Esophagus muscularis mucosa (tissue), 4 donors: ENCODE data around the gene TOX2. TPM values are rescaled to one million over a fixed set of nuclear protein-coding genes. Genes with fewer than 3 reads are reported as not detected.

ENCODE experiments used
- DNase-seq: peaks from one replicate; pipeline ENCODE4 v3.0.0-alpha.2; 2017; ENCODE audit errors: extremely low spot score
- H3K27ac ChIP-seq, 4 donors: fragments of 200-600 bp; sonication (generic); replicated peaks in 1 of 4; 1 replicate in 3 of 4; 2 replicates in 1 of 4; pipeline ENCODE4 v1.5.1; 2016 to 2019; ENCODE audit warnings: mild to moderate bottlenecking in 1 of 4
- H3K27me3 ChIP-seq, 4 donors: fragments of 200-600 bp; sonication (generic); one replicate each; pipeline versions ENCODE4 v1.5.1 to v1.6.0; 2016 to 2019
- H3K36me3 ChIP-seq, 4 donors: fragments of 200-600 bp; sonication (generic); one replicate each; pipeline ENCODE4 v1.5.1; 2016 to 2019
- H3K4me1 ChIP-seq, 4 donors: fragments of 200-600 bp; sonication (generic); one replicate each; pipeline ENCODE4 v1.5.1; 2016 to 2019
- H3K4me3 ChIP-seq, 4 donors: fragments of 200-600 bp; sonication (generic); 1 replicate in 2 of 4; 2 replicates in 2 of 4; pipeline ENCODE4 v1.5.1; 2016 to 2019; ENCODE audit warnings: mild to moderate bottlenecking in 4 of 4, moderate library complexity in 1 of 4
- H3K9me3 ChIP-seq, 4 donors: fragments of 200-600 bp; sonication (generic); 1 replicate in 3 of 4; 2 replicates in 1 of 4; pipeline ENCODE4 v1.5.1; 2016 to 2019
- CTCF ChIP-seq, 3 experiments: fragments of 200-600 bp in 2 of 3; fragments of 450-650 bp in 1 of 3; sonication (generic) in 2 of 3; IDR thresholded peaks; one replicate each; pipeline ENCODE4 v1.5.1; 2017 to 2019; ENCODE audit warnings: antibody characterized with exemption in 3 of 3, mild to moderate bottlenecking in 2 of 3, moderate library complexity in 1 of 3
- EP300 ChIP-seq: sonication (generic); formaldehyde crosslinking; IDR thresholded peaks from one replicate; pipeline ENCODE4 v1.6.1; 2017; ENCODE audit warnings: antibody characterized with exemption
- POLR2A ChIP-seq: fragments of 450-650 bp; IDR thresholded peaks from one replicate; pipeline ENCODE4 v1.6.1; 2017; ENCODE audit warnings: antibody characterized with exemption, moderate library complexity, mild to moderate bottlenecking, low read depth
- POLR2AphosphoS5 ChIP-seq, 2 donors: sonication (generic); formaldehyde crosslinking; IDR thresholded peaks; one replicate each; pipeline ENCODE4 v1.6.1; 2017; ENCODE audit warnings: antibody characterized with exemption in 2 of 2
- WGBS: methylation state at CpG from one replicate; pipeline ENCODE4 v1.1.5; 2018; 5-methylcytosine and 5-hydroxymethylcytosine counted together
- intact Hi-C: fragments of 100-400 bp; cut with DNase I; formaldehyde crosslinking; loops from one replicate; pipeline ENCODE4 v1.15.1; 2023
- total RNA-seq, 4 donors: library from RNA; depleted of rRNA; stranded (reverse); fragments of >200 nt; gene quantifications; one replicate each; pipeline versions ENCODE4 v1.1.0 to v1.2.1, GENCODE V29; 2016

The TOX2 gene
- total RNA-seq, 4 donors from 2014 or later, result 19.4 to 39.5 (median 32.8) TPM

GRCh38 chr20:44028868-44029847 lies 114.5 kb downstream of the TOX2 start:
- no peaks in the 10 kb centered on the region for H3K27me3 ChIP-seq
- H3K36me3 ChIP-seq, result no peaks in the 10 kb centered on the region
- no peak for DNase-seq
- WGBS, result 75% methylated on average over 13 of the region's 14 CpGs
- no peaks in the 10 kb centered on the region for H3K4me1 ChIP-seq
- TF ChIP-seq POLR2A, result no peak
- TF ChIP-seq CTCF (IDR thresholded peaks at IDR 0.05), result no peak
- TF ChIP-seq EP300, result no peak
- TF ChIP-seq POLR2AphosphoS5 (IDR thresholded peaks at IDR 0.05), result no peak
- no peaks in the 10 kb centered on the region for H3K9me3 ChIP-seq
- H3K4me3 ChIP-seq, result no peak overlapping the region
- intact Hi-C loops, result no loop called here
- H3K27ac ChIP-seq, result no peak overlapping the region

DNA sequence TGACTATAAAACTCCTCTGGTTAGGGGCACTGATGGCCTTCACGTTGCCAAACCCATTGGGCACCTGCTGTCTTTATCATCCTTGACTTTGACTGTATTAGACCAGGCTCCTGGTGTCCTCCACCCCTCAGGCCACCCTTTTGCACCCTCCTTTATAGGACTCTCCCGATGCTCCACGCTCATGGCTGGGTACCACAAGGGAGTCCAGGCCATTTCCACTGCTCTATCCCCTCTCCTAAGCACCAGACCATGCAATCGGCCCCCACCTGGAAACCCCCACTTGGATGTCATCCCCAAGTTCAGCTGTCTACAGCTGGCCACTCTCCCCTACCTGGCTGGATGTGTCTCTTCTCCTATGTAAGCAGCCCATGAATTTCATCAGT lies 115.2 kb downstream of the TOX2 start:
- no peaks in the 10 kb centered on the region for H3K4me1 ChIP-seq
- no peak for DNase-seq
- H3K27me3 ChIP-seq, result no peaks in the 10 kb centered on the region
- TF ChIP-seq POLR2AphosphoS5 (IDR thresholded peaks at IDR 0.05), result no peak
- no peak for TF ChIP-seq EP300
- no peak for TF ChIP-seq CTCF (IDR thresholded peaks at IDR 0.05)
- TF ChIP-seq POLR2A, result no peak
- 87% methylated on average over 4 of the region's 4 CpGs for WGBS
- H3K4me3 ChIP-seq, result no peak overlapping the region
- no peaks in the 10 kb centered on the region for H3K36me3 ChIP-seq
- H3K27ac ChIP-seq, result no peak overlapping the region
- no peaks in the 10 kb centered on the region for H3K9me3 ChIP-seq
- intact Hi-C loops, result no loop called here

DNA sequence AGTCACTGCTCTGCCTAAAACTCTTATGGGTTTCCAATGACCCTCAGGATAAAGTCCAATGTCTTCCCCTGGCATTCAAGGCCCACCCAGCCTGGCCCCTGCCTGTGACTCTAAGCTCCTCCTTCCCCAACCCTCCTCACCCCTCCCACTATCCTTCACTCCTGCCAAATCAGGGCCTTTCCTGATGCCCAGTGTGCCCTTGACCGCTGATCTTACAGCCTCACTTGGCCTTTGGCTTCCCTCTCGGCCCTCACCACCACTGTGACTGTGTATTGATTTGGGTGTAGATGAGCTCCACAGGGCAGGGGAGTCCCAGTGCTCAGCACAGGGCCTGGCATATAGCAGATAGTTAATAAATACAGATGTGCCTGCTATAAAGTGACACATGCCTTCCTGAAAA lies 115.7 kb downstream of the TOX2 start:
- intact Hi-C loops, result no loop called here
- DNase-seq, result no peak

GRCh38 chr20:44031001-44031574 lies 116.4 kb downstream of the TOX2 start:
- intact Hi-C loops, result no loop called here
- Histone ChIP-seq H3K27ac (no peak overlapping the region), H3K9me3 (no peaks in the 10 kb centered on the region), H3K36me3 (no peaks in the 10 kb centered on the region), H3K4me1 (no peaks in the 10 kb centered on the region), H3K27me3 (no peaks in the 10 kb centered on the region), H3K4me3 (no peak overlapping the region)
- 96% methylated on average over 14 of the region's 14 CpGs for WGBS
- TF ChIP-seq CTCF (IDR thresholded peaks at IDR 0.05) (no peak), EP300 (no peak), POLR2A (no peak), POLR2AphosphoS5 (IDR thresholded peaks at IDR 0.05) (no peak)
- DNase-seq, result no peak

More for the DNA sequence above, 115.7 kb downstream of the TOX2 start:
- H3K4me3 ChIP-seq, result no peak overlapping the region
- H3K27me3 ChIP-seq, result no peaks in the 10 kb centered on the region
- no peaks in the 10 kb centered on the region for H3K36me3 ChIP-seq
- TF ChIP-seq CTCF (IDR thresholded peaks at IDR 0.05) (no peak), POLR2A (no peak), POLR2AphosphoS5 (IDR thresholded peaks at IDR 0.05) (no peak), EP300 (no peak)
- H3K4me1 ChIP-seq, result no peaks in the 10 kb centered on the region
- no peaks in the 10 kb centered on the region for H3K9me3 ChIP-seq
- WGBS, result 85% methylated on average over 2 of the region's 2 CpGs
- no peak overlapping the region for H3K27ac ChIP-seq
